CD4-positive, alpha-beta T cell (primary cell): ENCODE results near the gene MAMLD1. TPM values are rescaled to one million over a fixed set of nuclear protein-coding genes. Genes with fewer than 3 reads are reported as not detected.

Experiments
- ATAC-seq: fragments of 200-7000 bp; cut with Tn5 transposase; one replicate; pipeline ENCODE4 v1.10.0; 2022; ENCODE audit warnings: mild to moderate bottlenecking; ENCODE audit not compliant: poor library complexity
- CTCF ChIA-PET: fragments of 350-600 bp; sonication (Branson Sonifier 250); formaldehyde crosslinking; loops from one replicate; lab custom pipeline; 2021; ENCODE audit warnings: antibody characterized with exemption, inconsistent platforms; lab: Charles Lee
- POLR2A ChIA-PET: fragments of 350-600 bp; sonication (Branson Sonifier 250); formaldehyde crosslinking; loops from one replicate; lab custom pipeline; 2021; ENCODE audit warnings: antibody characterized with exemption, inconsistent platforms; lab: Charles Lee
- DNase-seq, 14 experiments: peaks; one replicate each; pipeline ENCODE4 v3.0.0-alpha.2; 2013 to 2020; ENCODE audit warnings: mixed read lengths in 2 of 14
- H3K27ac ChIP-seq, 2 donors: one replicate each; pipeline versions ENCODE4 v1.5.1 to v1.7.0; 2013; ENCODE audit warnings: low read length in 2 of 2, low read depth in 1 of 2, mild to moderate bottlenecking in 1 of 2
- H3K27me3 ChIP-seq, 2 experiments: 1 replicate in 1 of 2; 2 replicates in 1 of 2; pipeline versions ENCODE4 v1.6.1 to v1.7.0; 2013; ENCODE audit warnings: low read length in 2 of 2, control low read depth in 1 of 2, mild to moderate bottlenecking in 1 of 2, moderate library complexity in 1 of 2; ENCODE audit not compliant: insufficient read depth in 2 of 2, control insufficient read depth in 1 of 2
- H3K36me3 ChIP-seq: one replicate; pipeline ENCODE4 v1.6.1; 2013; ENCODE audit warnings: low read length, control low read depth; ENCODE audit not compliant: insufficient read depth
- H3K4me1 ChIP-seq: one replicate; pipeline ENCODE4 v1.6.1; 2013; ENCODE audit warnings: low read length, control low read depth; ENCODE audit not compliant: insufficient read depth
- H3K4me3 ChIP-seq: one replicate; pipeline ENCODE4 v1.5.1; 2013; ENCODE audit warnings: mild to moderate bottlenecking, low read length, moderate library complexity
- H3K9me3 ChIP-seq, 2 experiments: 1 replicate in 1 of 2; 2 replicates in 1 of 2; pipeline versions ENCODE4 v1.6.1 to v1.7.0; 2013; ENCODE audit warnings: low read length in 2 of 2, mild to moderate bottlenecking in 2 of 2, control low read depth in 1 of 2, moderate library complexity in 1 of 2; ENCODE audit not compliant: control insufficient read depth in 1 of 2, insufficient read depth in 1 of 2
- H3K27ac Mint-ChIP-seq: one replicate; pipeline ENCODE4 v1.8.0; 2020; ENCODE audit warnings: mixed read lengths
- H3K27me3 Mint-ChIP-seq: one replicate; pipeline ENCODE4 v1.8.0; 2021; ENCODE audit warnings: mixed read lengths
- H3K36me3 Mint-ChIP-seq: one replicate; pipeline ENCODE4 v1.8.0; 2021; ENCODE audit warnings: low read depth, mixed read lengths
- H3K4me1 Mint-ChIP-seq: one replicate; pipeline ENCODE4 v1.8.0; 2021; ENCODE audit warnings: low read depth, mixed read lengths
- H3K4me3 Mint-ChIP-seq: one replicate; pipeline ENCODE4 v1.8.0; 2020; ENCODE audit warnings: mild to moderate bottlenecking, mixed read lengths
- H3K9me3 Mint-ChIP-seq: one replicate; pipeline ENCODE4 v1.8.0; 2020; ENCODE audit warnings: mixed read lengths
- CTCF ChIP-seq: fragments of 200-600 bp; IDR thresholded peaks from one replicate; pipeline ENCODE4 v1.8.0; 2022; ENCODE audit warnings: antibody characterized with exemption, mild to moderate bottlenecking
- intact Hi-C, 2 experiments: fragments of 100-400 bp; cut with DNase I in 1 of 2; cut with micrococcal nuclease in 1 of 2; formaldehyde crosslinking; loops; one replicate each; pipeline versions ENCODE4 v1.15.1 to v1.9.0; 2023 to 2025; cut with DNase I, micrococcal nuclease
- total RNA-seq, 174 experiments: library from RNA in 2 of 174; stranded (reverse) in 2 of 174; gene quantifications; one replicate each; pipeline ENCODE4 v1.2.3 and lab custom pipeline; 2021 to 2026

Gene MAMLD1
- total RNA-seq, 2 experiments from 2014 or later: 0.45 to 0.96 TPM

GRCh38 chrX:150363561-150364346 lies 637 bp downstream of the MAMLD1 start:
- intact Hi-C loops: loop anchor here (10.0 kb wide), 2 partner anchors 121 to 211 kb away; no protein-coding TSS in a partner anchor
- Mint-ChIP-seq H3K4me1 (peaks cover 33% of the 10 kb centered on the region), H3K27me3 (peaks cover 29% of the 10 kb centered on the region), H3K27ac (no peak overlapping the region), H3K36me3 (no peaks in the 10 kb centered on the region), H3K9me3 (no peaks in the 10 kb centered on the region), H3K4me3 (peak overlapping the region; percentile 84)
- H3K27me3 ChIP-seq: peaks cover 4 to 14% of the 10 kb centered on the region in 2 experiments
- peak overlapping the region; percentile 58 for H3K4me3 ChIP-seq
- ChIA-PET POLR2A (interaction anchor here (0.7 to 1.9 kb wide), 6 partner anchors 13 to 425 kb away, joined by 3 to 11 read pairs (median 4); partner anchors contain the start of gene MTM1), CTCF (interaction anchor here (0.9 kb wide), 1 partner anchor 115 kb away, joined by 3 read pairs; no protein-coding TSS in a partner anchor)
- no peak for TF ChIP-seq CTCF
- peak in 4 of 14 experiments; percentile 21 to 35 (median 34) for DNase-seq
- H3K36me3 ChIP-seq: no peaks in the 10 kb centered on the region
- H3K4me1 ChIP-seq: peaks cover 42% of the 10 kb centered on the region
- no peak for ATAC-seq
- H3K9me3 ChIP-seq: no peaks in the 10 kb centered on the region
- no peak overlapping the region for H3K27ac ChIP-seq

- CTCF ChIA-PET: interaction anchor here (0.9 to 1.8 kb wide), 5 partner anchors 114 to 206 kb away, joined by 3 to 6 read pairs (median 3); partner anchors contain the start of gene MTM1
- Histone ChIP-seq H3K36me3 (no peaks in the 10 kb centered on the region), H3K4me3 (peak overlapping the region; percentile 58), H3K27ac (no peak overlapping the region), H3K9me3 (no peaks in the 10 kb centered on the region), H3K4me1 (peaks cover 42% of the 10 kb centered on the region), H3K27me3 (peaks cover 4 to 14% of the 10 kb centered on the region in 2 experiments)
- Mint-ChIP-seq H3K27me3 (peaks cover 27% of the 10 kb centered on the region), H3K36me3 (no peaks in the 10 kb centered on the region), H3K27ac (no peak overlapping the region), H3K9me3 (no peaks in the 10 kb centered on the region), H3K4me3 (peak overlapping the region; percentile 84), H3K4me1 (peaks cover 33% of the 10 kb centered on the region)
- peak in 4 of 14 experiments; percentile 26 to 47 (median 36) for DNase-seq
- POLR2A ChIA-PET: interaction anchor here (0.7 to 1.7 kb wide), 5 partner anchors 12 to 426 kb away, joined by 3 to 11 read pairs (median 3); partner anchors contain the start of gene MTM1
- no peak for TF ChIP-seq CTCF
- ATAC-seq: no peak
- intact Hi-C loops: loop anchor here (10.0 kb wide), 2 partner anchors 120 to 210 kb away; no protein-coding TSS in a partner anchor
Observed at GRCh38 chrX:150364347-150365050, 1.4 kb downstream of the MAMLD1 start.
